ENCODE results near the gene ABHD12B.

Gene ABHD12B

GRCh38 chr14:50859296-50859624 lies 12.6 kb upstream of the ABHD12B start:
- no peak for DNase-seq (ENCODE audit: low read depth in 1 of 2, low spot score in 1 of 2)
- Histone ChIP-seq H3K4me3 (replicated peaks; ENCODE audit: insufficient read depth, low read length) (no peak overlapping the region), H3K27me3 (ENCODE audit: insufficient read depth, poor library complexity, severe bottlenecking) (no peaks in the 10 kb centered on the region), H3K27ac (replicated peaks) (no peak overlapping the region)
- TF ChIP-seq POLR2AphosphoS5 (IDR thresholded peaks at IDR 0.05; ENCODE audit: low read depth) (no peak), CTCF (IDR thresholded peaks at IDR 0.05; ENCODE audit: insufficient read depth, low read length) (no peak), GABPA (IDR thresholded peaks at IDR 0.05; ENCODE audit: low read depth) (no peak), SPI1 (IDR thresholded peaks at IDR 0.05; ENCODE audit: borderline replicate concordance, low read depth) (no peak), REST (IDR thresholded peaks at IDR 0.05; ENCODE audit: insufficient replicate concordance, low read depth) (no peak)

GRCh38 chr14:50860478-50861086 lies 11.3 kb upstream of the ABHD12B start:
- peak; percentile 58 for TF ChIP-seq CTCF (IDR thresholded peaks at IDR 0.05; ENCODE audit: insufficient read depth, low read length)
- TF ChIP-seq POLR2AphosphoS5 (IDR thresholded peaks at IDR 0.05; ENCODE audit: low read depth): no peak
- peak; percentile 42 to 82 for DNase-seq (ENCODE audit: low read depth in 1 of 2, low spot score in 1 of 2)
- H3K4me3 ChIP-seq (replicated peaks; ENCODE audit: insufficient read depth, low read length): peak overlapping the region; percentile 59
- H3K27me3 ChIP-seq (ENCODE audit: insufficient read depth, poor library complexity, severe bottlenecking): no peaks in the 10 kb centered on the region
- no peak overlapping the region for H3K27ac ChIP-seq (replicated peaks)

GRCh38 chr14:50862036-50862570 lies 9.8 kb upstream of the ABHD12B start:
- Histone ChIP-seq H3K27ac (replicated peaks) (no peak overlapping the region), H3K27me3 (ENCODE audit: insufficient read depth, poor library complexity, severe bottlenecking) (no peaks in the 10 kb centered on the region), H3K4me3 (replicated peaks; ENCODE audit: insufficient read depth, low read length) (no peak overlapping the region)
- no peak for TF ChIP-seq CTCF (IDR thresholded peaks at IDR 0.05; ENCODE audit: insufficient read depth, low read length)
- no peak for DNase-seq (ENCODE audit: low read depth in 1 of 2, low spot score in 1 of 2)

GRCh38 chr14:50864237-50864636 lies 7.6 kb upstream of the ABHD12B start:
- DNase-seq (ENCODE audit: low read depth in 1 of 2, low spot score in 1 of 2): no peak
- no peak for TF ChIP-seq GABPA (IDR thresholded peaks at IDR 0.05; ENCODE audit: low read depth)
- TF ChIP-seq POLR2AphosphoS5 (IDR thresholded peaks at IDR 0.05; ENCODE audit: low read depth): no peak
- TF ChIP-seq CTCF (IDR thresholded peaks at IDR 0.05; ENCODE audit: insufficient read depth, low read length): no peak
- TF ChIP-seq SPI1 (IDR thresholded peaks at IDR 0.05; ENCODE audit: borderline replicate concordance, low read depth): no peak
- TF ChIP-seq REST (IDR thresholded peaks at IDR 0.05; ENCODE audit: insufficient replicate concordance, low read depth): no peak
- no peak overlapping the region for H3K4me3 ChIP-seq (replicated peaks; ENCODE audit: insufficient read depth, low read length)
- H3K27me3 ChIP-seq (ENCODE audit: insufficient read depth, poor library complexity, severe bottlenecking): no peaks in the 10 kb centered on the region
- no peak overlapping the region for H3K27ac ChIP-seq (replicated peaks)

Measured in HL-60 (cell line).